HG03575 (cell line): ENCODE data around the gene TMEM18.
"Not testable (repeated sequence)": the region's sequence is repeated elsewhere in the genome, so short reads cannot be mapped to it uniquely, and the experiment has no call there.

Experiments
- ATAC-seq: cut with Tn5 transposase; IDR thresholded peaks from one replicate; pipeline ENCODE4 v1.9.1; 2021; ENCODE audit not compliant: unreplicated experiment, insufficient number of reproducible peaks, low FRiP score; ENCODE audit errors: extremely low read depth

The TMEM18 gene

DNA sequence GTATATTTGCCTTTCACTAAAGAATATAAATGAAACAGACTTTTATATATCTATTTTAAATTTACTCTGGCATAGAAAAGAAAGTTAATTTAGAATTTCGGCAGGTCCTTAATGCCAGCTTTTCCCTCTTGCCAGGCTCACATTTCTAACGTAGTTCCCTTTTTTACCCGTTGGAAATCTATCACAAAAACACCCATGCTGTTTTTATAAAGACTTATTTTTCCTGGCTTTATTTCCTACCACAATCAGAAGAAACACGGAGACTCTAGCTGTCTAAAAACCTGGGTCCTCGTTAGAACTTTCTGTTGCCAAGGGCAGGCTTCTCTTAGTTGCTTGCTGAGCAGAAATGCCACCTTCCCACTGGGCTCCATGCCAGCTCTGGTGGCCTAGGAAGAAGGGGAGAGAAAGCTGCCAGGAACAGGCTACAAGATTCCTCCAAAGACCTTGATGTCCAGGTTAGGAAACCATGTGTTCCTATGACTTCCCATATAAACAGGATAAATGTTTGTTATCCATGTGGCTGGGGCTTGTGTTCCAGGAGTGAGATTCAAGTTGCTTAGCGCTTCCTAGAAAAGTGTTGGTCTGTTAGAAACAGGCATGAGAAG, 17.8 kb upstream of the TMEM18 start:
- ATAC-seq, result no peak

DNA sequence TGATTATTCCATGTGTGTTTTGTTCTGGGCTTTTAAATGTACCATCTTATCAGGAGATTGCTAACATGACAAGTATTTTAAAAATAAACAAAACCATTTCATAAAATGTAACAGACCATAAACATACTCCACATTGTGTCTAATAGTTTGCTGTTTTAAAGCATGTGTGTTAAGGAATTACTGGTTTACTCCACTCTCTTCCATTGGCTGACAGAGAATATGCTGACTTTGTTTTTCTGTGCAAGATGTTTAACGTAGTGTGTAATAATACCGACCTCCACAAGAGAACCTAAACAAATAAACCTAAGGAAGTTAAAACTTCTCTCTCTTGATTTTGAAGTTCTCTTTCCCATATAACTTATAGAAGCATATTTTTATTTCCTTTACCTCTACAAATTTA, 17.0 kb upstream of the TMEM18 start:
- no peak for ATAC-seq

DNA sequence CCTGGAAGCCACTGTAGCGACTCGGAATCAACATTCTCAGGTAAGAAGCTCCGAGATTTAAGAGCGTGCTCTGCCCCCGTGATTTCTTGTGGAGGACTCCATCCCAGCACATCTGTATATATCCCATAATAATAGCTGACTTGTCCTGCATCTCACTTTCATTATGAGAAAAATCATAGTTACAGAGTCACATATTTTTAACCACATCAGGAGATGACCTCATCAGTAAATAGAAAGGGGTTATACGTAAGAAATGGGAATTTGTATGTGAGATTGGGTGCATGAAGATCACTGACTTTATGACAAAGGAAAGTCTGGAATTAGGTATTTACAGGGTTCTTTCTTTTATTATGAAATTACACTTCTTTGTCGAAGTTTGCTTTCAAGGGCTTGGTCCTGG, 16.4 kb upstream of the TMEM18 start:
- no peak for ATAC-seq

DNA sequence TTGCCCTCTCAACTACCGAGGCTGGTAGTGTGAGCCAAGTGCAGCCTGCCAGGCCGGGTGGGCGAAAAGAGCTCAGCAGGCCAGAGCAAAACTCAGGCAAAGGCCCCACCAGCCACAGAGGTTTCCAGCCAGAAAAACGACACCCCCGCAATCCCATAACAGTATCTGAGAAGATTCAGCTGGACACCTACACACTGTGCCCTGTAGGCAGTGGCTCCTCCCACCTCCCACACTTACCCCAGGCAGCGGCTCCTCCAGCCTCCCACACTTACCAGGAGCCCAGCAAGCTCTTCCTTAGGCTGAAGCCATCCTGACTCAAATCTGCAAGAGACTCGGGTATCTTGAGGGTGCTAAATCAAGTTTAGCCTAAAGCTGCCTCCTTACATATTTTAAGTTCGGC, 15.6 kb upstream of the TMEM18 start:
- ATAC-seq, result no peak

DNA sequence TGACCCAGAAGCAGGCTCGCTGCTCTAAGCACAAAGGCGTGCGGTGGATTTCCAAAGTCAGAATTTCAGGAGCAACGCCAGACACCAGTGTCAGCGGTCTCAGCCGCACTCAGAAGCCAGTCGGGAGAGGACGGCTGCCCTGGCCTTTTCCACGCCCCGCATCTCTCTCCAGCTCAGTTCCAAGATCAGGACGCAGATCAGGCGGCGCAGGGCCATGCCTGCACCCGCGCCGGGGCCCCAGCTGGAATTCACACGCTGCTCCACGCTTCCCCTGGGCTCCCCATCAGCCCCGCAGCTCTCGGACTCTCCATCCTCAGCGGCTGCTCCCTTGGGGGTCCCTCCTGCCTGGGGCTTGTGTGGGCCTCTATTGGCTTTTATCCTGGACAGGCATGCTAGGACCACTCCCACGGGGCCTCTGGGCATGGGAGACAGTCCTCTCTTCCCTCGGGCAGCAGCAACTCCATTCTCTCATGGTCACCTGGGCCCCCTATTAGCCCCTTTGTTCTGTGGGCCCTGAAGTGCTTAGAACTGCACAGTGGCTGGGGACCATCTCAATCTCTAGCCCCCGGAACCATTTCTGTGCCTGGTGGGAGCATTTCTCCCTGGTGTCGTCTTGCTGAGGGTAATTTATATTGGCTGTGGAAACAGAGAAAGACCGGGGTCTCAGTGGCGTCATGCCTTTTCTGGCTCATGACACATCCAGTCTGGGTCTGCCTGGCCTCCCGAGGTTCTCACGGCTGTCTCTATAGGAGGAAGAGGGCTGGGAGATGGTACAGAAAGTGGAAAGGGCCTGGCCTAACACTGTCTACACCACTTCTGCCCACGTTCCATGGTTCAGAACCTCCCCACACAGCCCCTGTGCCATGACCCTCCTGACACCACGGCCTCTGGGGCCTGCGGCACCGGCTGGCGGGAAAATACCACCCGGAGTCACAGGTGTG, 14.9 kb upstream of the TMEM18 start:
- ATAC-seq, result no peak

DNA sequence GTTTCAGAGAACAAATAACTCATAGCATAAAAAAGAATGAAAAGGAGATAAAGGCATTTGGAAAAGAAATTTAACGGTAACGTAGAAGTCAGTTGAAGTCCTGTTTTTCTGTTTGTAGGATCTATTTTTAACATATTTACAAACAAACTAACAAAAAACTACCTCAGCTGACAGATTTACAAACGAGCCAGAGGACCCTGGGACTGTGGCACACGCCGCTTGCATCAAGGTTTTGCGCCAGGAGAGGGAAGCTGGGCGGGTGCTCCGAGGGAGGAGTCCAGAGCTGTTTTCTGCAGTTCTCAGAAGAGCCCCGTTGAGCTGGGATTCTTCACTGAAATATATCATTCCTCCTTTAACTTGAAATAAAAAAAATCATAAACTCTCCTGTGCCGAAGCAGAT, 13.6 kb upstream of the TMEM18 start:
- no peak for ATAC-seq

DNA sequence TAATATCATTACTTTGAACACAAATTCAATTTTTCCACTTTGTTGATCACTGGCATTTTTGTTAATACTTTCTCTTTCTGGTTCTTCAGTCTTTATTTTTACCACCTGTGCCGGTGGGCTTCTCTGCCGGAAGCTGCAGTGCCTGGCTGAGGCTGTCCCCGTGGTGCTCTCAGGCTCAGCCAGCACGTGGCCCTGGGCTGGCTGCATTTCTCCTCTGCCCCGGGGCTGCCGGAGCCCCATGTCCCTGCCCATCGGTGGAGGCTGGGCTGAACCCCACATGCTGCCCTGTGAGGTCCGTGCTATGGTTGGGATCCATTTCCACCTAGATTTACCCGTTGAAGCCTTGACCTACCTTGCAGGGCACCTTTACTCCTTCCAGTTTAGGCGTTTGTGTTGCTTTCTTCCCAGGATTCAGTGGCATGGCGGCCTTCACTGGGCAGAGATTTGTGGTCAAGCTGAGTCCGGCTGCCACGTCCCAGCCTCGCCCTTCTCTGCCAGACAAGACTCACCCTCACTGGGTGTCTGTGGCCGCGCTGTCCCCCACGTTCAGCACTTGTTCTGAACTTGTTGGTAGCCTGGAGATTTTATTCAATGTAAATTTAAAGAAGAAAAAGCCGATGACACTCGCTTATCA, 12.8 kb upstream of the TMEM18 start:
- ATAC-seq, result no peak

DNA sequence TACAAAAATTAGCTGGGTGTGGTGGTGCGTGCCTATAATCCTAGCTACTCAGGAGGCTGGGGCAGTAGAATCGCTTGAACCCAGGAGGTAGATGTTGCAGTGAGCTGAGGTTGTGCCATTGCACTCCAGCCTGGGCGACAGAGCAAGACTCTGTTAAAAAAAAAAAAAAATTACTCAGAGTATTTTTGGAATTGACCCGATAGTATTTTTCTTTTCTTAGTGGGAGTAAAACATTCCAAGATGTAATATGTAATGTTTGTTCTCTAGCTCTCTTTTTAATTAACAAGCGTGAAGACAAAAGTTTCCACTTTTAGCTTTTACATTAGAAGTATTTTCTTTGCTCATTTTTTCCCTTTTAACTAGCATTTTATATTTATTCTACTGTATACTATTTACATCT, 12.0 kb upstream of the TMEM18 start:
- no peak for ATAC-seq

DNA sequence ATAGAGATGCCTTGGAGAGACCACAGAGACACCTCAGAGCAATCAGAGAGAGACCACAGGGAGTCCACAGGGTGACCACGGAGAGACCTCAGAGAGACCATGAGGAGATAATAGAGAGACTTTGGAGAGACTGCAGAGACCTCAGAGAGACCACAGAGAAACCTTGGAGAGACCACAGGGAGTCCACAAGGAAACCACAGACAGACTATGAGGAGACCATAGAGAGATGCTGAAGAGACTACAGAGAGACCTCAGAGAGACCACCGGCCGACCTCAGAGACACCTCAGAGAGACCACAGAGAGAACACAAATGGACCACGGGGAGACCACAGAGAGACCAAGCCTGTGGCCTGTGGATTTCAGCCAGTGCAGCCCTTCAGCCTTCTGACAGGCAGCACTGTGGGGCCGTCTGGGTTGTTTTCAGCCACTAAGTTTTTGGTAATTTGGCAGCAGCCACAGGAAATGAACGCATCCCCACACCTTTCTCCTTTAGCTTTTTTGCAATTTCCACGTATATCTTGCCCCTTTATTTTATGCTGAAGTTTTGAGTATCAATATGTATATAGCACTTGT, 11.4 kb upstream of the TMEM18 start:
- no peak for ATAC-seq

DNA sequence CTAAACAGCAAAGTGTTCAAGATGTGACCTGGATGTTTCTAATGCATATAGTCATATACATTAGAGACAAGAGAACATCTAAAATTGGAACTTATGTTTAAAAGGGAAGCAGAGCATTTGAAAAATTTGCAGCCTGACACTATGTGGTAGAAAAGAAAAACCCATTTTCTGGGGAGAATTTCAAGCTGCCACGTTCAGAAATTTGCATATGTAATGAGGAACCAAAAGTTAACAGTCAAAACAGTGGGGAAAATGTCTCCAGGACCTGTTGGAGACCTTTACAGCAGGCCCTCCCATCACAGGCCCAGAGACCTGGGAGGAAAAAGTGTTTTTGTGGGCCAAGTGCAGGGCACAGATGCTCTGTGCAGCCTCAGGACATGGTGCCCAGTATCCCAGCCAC, 8.2 kb upstream of the TMEM18 start:
- ATAC-seq, result no peak

DNA sequence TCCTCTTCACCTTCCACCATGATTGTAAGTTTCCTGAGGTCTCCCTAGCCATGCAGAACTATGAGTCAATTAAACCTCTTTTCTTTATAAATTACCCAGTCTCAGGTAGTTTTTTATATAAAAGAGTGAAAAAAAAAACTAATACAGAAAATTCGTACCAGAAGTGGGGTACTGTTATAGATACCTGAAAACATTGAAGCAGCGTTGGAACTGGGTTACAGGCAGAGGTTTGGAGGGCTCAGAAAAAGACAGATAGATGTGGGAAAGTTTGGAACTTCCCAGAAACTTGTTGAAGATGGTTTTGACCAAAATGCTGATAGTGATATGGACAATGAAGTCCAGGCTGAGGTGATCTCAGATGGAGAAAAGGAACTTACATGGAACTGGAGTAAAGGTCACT, 7.7 kb upstream of the TMEM18 start:
- ATAC-seq, result not testable (repeated sequence)

DNA sequence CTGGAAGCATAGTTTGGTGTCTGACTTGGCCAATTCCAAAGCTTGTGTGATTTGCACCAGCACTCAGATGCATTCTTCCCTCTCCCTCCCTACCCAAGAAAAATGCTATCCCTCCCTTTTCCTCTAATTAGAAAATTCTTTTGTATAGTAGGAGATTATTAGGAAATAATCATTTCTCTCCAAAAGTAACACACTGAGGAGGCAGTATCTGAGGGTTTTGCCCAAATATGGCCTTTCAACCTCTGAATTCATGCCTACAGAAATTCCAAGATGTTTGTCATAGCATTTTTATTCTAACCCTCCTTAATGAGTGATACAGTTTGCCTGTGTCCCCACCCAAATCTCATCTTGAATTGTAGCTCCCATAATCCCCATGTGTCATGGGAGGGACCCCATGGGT, 5.0 kb upstream of the TMEM18 start:
- ATAC-seq, result no peak

DNA sequence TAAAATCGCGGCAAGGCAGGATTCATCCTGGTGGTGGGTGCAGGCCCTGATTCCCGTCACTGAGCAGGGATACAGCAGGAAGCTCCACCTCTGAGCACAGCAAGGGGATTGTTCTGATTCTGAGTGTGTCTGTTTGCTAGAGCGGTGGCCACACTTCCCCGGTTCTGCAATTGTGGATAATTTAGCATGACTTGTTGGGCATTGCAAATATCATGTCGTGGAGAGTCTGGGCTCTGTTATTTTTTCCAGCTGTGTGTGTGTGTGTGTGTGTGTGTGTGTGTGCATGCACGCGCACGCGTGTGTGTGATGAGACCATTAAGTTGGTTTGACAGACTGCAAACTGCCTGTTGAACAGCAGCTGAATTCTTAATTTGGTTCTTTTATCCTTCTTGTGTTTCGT, 4.1 kb upstream of the TMEM18 start:
- no peak for ATAC-seq

DNA sequence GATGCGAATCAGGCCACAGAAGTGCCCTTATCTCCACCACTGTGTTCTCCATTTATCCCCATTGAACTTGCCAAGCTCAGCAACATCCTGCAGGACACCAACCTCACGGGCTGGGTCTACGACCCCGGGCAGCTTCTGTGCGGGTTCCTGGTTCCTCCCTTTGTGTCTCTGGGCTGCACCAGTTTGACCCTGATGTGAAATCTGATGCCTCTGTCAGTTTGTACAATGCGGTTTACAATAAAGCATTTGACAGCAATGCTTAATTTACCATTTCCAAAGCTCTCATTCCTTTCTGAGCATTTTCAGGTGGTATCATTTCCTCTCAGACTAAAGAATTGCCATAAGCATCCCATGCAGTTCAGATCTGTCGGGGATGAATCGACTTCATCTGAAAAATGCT, 3.3 kb upstream of the TMEM18 start:
- no peak for ATAC-seq

DNA sequence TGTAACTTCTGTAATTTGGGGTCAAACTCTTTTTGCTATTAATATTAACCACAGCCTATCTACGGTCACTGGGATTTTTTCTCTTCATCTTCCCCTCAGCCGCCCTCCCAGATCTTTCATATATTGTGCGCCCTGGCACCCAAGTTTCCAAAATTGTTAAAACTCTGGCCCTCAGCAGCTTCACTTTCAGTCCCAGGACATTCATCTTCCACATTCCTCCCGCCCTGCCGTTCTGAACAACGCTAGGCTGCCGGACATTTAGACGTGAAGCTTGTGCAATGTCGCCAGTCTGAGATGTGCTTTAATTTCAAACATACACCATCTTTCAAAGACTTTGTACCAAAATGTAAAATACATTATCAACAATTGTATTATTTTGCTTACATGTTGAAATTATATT, 1.8 kb upstream of the TMEM18 start:
- ATAC-seq, result no peak

DNA sequence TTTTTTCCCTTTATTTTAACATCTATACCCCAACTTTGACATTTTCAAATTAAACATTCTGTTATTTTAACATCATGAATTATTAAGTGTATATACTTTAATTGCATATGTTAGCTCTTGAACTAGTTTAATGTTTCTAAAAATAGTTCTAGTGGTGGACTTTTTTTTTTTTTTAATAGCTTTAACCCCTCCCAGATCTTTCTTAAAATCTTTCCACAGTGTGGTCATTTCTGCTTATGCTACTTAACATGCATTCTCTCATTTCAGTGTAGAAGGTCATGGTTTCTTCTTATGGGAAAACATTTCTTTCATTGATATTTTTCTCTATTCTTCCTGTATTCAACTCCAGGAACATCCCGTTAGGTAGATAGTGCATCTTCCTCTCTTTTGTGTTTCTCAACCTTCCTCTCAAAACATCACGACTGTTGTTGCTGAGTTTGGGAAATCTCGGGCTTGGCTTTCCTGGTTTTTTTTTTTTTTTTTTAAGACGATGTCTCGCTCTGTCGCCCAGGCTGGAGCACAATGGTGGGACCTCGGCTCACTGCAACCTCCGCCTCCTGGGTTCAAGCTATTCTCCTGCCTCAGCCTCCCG, 849 bp upstream of the TMEM18 start:
- ATAC-seq, result no peak

DNA sequence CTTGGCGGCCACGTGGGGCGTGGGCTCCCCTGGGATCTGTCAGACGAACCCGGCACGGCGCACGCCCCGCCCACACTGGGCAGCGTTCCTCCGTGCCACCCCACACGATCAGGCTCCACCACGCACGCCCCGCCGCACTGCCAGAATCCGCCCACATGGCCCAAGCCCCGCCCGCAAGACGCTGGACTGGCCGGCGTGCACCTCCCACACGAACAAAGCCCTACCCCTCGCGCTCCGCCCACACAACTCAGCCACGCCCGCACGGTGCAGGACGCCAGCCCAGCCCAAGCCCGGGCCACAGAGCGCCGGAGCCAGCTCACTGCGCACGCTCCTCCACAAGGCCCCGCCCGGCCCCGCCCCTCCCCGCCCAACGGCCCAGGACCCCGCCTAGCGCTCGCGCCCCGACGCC, 555 bp downstream of the TMEM18 start:
- peak; percentile 61 for ATAC-seq

DNA sequence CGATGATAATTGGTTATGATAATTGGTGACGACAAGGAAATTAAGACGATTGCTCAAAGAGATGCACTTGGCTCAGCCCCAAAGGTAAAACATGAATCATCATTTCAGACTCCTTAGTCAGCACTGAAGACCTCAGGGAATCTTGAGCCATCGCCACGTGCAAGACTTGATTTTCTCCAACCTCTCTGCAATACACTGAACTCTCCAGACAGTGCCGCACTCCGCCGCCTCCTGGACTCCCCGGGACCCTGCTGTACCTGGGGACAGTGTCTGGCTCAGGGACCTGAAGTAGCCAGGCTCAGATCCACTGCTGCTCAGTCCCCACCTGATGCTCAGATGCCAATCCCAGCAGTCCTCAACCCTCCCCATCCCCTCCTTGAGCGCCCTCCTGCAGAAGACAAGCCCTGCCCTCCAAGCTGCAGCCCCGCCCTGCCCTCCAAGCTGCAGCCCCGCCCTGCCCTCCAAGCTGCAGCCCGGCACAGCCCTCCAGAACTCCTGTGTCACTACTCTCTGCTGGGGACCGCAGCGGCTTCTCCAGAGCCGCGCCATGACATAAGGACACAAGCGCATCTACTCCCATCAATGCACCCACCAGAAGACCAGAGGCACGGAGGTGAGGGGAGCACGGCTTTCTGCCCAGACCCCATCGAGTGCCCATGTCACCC, 1.1 kb downstream of the TMEM18 start:
- peak; percentile 6 for ATAC-seq

DNA sequence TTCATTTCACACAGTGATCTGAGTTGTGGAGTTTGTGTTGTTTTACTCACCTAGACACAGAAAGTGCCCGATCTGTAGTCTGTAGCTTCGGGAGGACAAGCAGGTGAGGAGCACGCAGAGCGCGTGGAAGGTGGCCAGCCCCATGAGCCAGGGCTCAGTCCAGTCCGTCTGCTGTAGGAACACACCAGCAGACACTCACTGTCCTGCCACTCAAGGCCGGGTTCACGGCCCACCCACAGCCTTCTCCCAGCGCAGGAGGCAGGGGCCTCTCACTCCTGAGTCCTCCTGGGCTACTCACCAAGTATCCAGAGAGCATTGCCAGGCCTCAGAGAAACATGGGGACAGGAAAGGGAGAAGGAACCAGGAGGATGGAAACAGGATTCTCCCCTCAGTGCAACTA, 1.7 kb downstream of the TMEM18 start:
- no peak for ATAC-seq
